PFSK-1 (cell line): Measurements from ENCODE around the gene ZNF302.

Source experiments
- FOXP2 ChIP-seq: optimal IDR thresholded peaks from 2 replicates; pipeline ENCODE3; 2011; ENCODE audit warnings: borderline replicate concordance, control low read depth, inconsistent platforms; ENCODE audit not compliant: insufficient read depth; ENCODE audit errors: extremely low read length, extremely low read depth
- POLR2AphosphoS5 ChIP-seq: IDR thresholded peaks from 2 replicates; pipeline ENCODE4 v1.6.1; 2012; ENCODE audit warnings: low read depth, mild to moderate bottlenecking, control low read depth, low read length, moderate library complexity
- SIN3A ChIP-seq: IDR thresholded peaks from 2 replicates; pipeline ENCODE4 v1.6.1; 2012; ENCODE audit warnings: mild to moderate bottlenecking, low read length, moderate library complexity, borderline replicate concordance; ENCODE audit not compliant: insufficient read depth
- TAF1 ChIP-seq: IDR thresholded peaks from 2 replicates; pipeline ENCODE4 v1.6.1; 2012; ENCODE audit warnings: low read length, control low read depth, borderline replicate concordance; ENCODE audit not compliant: insufficient read depth
- TF ChIP-seq, protein P1 (sequence below), 2 experiments: IDR thresholded peaks; 2 replicates each; pipeline versions ENCODE4 v1.6.1 to v1.8.0; 2011 to 2012; ENCODE audit warnings: low read depth in 2 of 2, low read length in 2 of 2, control low read depth in 1 of 2, inconsistent platforms in 1 of 2, mild to moderate bottlenecking in 1 of 2, moderate library complexity in 1 of 2; ENCODE audit not compliant: insufficient read depth in 1 of 2

Gene ZNF302

DNA sequence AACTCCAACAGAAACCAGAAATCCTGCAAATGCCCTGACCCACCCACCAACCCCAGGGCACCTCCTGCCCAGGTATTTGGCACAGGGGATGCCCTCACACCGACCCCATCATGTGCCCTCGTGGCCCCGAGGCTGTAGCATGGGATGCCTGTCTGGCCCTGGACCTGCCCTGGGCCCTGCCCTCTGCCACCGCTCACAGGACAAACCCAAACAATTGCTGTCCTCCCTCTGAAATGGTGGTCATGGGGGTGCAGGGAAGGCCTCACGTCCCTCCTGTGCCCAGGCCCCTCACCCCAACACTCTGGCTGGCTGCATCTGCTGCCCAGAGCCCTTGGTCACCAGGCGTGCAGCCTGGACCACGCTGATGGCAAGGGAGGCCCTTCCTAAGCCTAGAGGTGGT is 54.5 kb downstream of the ZNF302 start:
- TF ChIP-seq SIN3A (no peak), TAF1 (no peak), FOXP2 (no peak), POLR2AphosphoS5 (no peak)
- TF ChIP-seq, protein P1, sequence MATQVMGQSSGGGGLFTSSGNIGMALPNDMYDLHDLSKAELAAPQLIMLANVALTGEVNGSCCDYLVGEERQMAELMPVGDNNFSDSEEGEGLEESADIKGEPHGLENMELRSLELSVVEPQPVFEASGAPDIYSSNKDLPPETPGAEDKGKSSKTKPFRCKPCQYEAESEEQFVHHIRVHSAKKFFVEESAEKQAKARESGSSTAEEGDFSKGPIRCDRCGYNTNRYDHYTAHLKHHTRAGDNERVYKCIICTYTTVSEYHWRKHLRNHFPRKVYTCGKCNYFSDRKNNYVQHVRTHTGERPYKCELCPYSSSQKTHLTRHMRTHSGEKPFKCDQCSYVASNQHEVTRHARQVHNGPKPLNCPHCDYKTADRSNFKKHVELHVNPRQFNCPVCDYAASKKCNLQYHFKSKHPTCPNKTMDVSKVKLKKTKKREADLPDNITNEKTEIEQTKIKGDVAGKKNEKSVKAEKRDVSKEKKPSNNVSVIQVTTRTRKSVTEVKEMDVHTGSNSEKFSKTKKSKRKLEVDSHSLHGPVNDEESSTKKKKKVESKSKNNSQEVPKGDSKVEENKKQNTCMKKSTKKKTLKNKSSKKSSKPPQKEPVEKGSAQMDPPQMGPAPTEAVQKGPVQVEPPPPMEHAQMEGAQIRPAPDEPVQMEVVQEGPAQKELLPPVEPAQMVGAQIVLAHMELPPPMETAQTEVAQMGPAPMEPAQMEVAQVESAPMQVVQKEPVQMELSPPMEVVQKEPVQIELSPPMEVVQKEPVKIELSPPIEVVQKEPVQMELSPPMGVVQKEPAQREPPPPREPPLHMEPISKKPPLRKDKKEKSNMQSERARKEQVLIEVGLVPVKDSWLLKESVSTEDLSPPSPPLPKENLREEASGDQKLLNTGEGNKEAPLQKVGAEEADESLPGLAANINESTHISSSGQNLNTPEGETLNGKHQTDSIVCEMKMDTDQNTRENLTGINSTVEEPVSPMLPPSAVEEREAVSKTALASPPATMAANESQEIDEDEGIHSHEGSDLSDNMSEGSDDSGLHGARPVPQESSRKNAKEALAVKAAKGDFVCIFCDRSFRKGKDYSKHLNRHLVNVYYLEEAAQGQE (IDR thresholded peaks at IDR 0.05; ENCODE audit: insufficient read depth in 1 of 2, low read depth in 2 of 2, low read length in 2 of 2), result no peak

DNA sequence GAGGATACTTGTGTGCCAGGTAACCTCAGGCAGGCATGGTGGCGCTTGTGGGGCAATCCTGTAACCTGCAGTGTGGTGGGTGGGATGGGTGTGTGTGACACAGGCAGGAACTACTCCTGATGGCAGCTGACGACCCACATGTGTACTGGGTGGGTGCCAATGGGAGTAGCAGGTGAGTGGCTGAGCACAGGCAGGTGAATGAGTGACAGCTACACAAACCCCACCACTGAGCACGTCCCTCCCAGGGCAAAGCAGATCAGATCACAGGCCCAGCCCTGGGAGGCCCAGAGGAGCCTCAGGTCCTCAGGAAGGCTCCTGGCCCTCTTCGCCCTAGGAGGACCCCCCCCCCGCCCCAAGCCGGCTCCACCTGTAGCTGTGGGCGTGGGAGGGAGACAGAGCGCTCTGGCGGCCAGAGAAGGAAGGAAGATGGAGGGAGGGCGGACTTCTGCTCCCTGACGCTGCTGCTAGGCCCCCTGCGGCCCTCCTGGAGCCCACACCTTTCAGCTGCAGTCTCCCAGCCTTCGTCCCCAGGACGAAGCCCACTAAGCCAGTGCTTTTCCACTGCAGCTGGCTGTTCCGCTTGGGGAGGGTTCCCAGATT is 55.2 kb downstream of the ZNF302 start:
- TF ChIP-seq POLR2AphosphoS5, result no peak
- TF ChIP-seq, protein P1 (IDR thresholded peaks at IDR 0.05; ENCODE audit: insufficient read depth in 1 of 2, low read depth in 2 of 2, low read length in 2 of 2), result no peak
- no peak for TF ChIP-seq FOXP2
- no peak for TF ChIP-seq TAF1
- no peak for TF ChIP-seq SIN3A

DNA sequence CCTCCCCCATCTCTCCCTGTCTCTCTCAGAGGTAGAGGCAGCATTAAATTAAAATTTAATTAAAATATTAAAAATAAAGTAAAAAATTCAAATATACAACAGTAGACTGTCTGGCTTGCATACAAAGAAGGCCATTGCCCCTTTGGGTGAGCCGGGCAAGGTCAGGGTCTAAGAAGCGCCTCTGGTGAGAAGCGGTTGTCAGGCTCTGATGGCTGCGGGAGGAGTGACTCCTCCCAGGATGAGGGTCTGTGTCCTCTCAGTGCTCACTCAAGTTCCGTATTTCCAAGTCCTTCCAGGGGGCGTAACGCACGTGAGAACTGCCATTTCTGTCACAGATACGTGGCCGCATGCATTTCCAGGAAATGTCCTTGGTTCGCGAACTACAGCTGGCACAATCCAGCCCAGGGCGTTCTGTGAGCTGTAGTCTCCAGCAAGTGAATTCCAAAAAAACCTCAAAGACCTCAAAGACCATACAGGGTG is 55.8 kb downstream of the ZNF302 start:
- TF ChIP-seq, protein P1 (IDR thresholded peaks at IDR 0.05; ENCODE audit: insufficient read depth in 1 of 2, low read depth in 2 of 2, low read length in 2 of 2), result no peak
- TF ChIP-seq POLR2AphosphoS5 (no peak), SIN3A (no peak), FOXP2 (no peak), TAF1 (no peak)

DNA sequence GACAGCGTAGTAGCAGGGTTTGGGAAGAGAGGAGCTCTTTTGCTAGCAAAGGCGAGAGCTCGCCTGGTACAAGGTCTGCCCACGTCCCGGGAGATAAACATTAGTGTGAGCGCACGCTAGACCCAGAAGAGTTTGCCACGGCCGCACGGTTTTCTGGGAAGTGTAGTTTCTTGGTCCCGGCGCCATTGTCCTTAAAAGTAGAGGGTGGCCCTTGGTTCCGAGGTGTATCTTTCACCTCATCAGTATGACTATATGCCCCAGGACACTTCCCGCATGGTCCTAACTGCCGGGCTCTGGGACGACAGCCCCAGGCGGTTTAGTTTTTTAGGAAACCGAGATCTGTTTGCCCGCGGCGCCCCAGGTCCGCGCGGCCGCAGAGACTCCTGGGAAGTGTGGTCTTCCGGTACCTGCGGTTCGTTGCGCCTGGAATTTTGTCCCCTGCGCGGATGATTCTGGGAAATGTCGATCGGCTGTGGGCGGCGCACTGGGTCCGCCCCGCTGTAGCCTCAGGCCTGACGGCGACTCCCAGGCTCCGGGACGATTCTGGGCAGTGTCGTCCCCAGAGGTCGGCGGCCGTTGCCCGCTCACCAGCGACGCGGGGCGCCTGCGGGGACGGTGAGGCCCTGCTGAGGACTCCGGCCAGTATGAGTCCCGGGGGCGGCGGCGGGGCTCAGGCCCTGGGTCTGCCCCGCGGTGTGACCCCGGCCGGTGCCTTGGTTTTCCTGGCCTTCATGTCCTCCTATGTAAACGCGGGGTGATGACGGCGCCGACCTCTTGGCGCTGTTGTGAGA is 56.5 kb downstream of the ZNF302 start, which contains the start of gene ZNF181:
Gene ZNF181 (plus strand): TSS at position 498 of the 791 bp plus-strand sequence. CDS start 795 bp downstream, outside the sequence.
- TF ChIP-seq, protein P1 (IDR thresholded peaks at IDR 0.05; ENCODE audit: insufficient read depth in 1 of 2, low read depth in 2 of 2, low read length in 2 of 2), result no peak
- TF ChIP-seq FOXP2 (peak; percentile 76), POLR2AphosphoS5 (peak; percentile 73), TAF1 (0 out of 2 replicates have a peak, but pooled peaks have one; percentile 28), SIN3A (no peak; the same call in 1 of the 2 replicates)
